ENCODE results near the gene WWC2. TPM values are rescaled to one million over a fixed set of nuclear protein-coding genes. Genes with fewer than 3 reads are reported as not detected.

WWC2 gene
- total and polyA plus RNA-seq, 12 donors = 6.0 to 37.4 (median 31.2) TPM

- peak in 2 of 9 donors; percentile 10 to 11 for TF ChIP-seq CTCF (IDR thresholded peaks at IDR 0.05)
- Histone ChIP-seq H3K4me1 (no peaks in the 10 kb centered on the region), H3K4me3 (no peak overlapping the region), H3K27me3 (no peaks in the 10 kb centered on the region), H3K36me3 (no peaks in the 10 kb centered on the region), H3K9me3 (peaks cover 0 to 5% (median 0%) of the 10 kb centered on the region in 11 donors), H3K27ac (no peak overlapping the region)
- intact Hi-C loops (cut with DNase I) = no loop called here
- WGBS, 2 donors = 64 to 66% methylated on average over 15 of the region's 15 CpGs
- no peak for ATAC-seq
- no peak for DNase-seq
Measured at GRCh38 chr4:183362916-183363542, 264.0 kb downstream of the WWC2 start.

- Histone ChIP-seq H3K4me3 (no peak overlapping the region), H3K4me1 (no peaks in the 10 kb centered on the region), H3K27me3 (no peaks in the 10 kb centered on the region), H3K9me3 (peaks cover 0 to 5% (median 0%) of the 10 kb centered on the region in 11 donors), H3K36me3 (no peaks in the 10 kb centered on the region), H3K27ac (no peak overlapping the region)
- intact Hi-C loops (cut with DNase I) = no loop called here
- TF ChIP-seq CTCF (IDR thresholded peaks at IDR 0.05) = no peak
- DNase-seq = no peak
- 73 to 83% methylated on average over 10 of the region's 10 CpGs for WGBS, 2 donors
- no peak for ATAC-seq
Measured at GRCh38 chr4:183364025-183364424, 265.0 kb downstream of the WWC2 start.

- H3K4me3 ChIP-seq = no peak overlapping the region
- DNase-seq = no peak
Measured at GRCh38 chr4:183366206-183366835, 267.3 kb downstream of the WWC2 start.

GRCh38 chr4:183369073-183369472, 270.0 kb downstream of the WWC2 start:
- Histone ChIP-seq H3K36me3 (no peaks in the 10 kb centered on the region), H3K4me1 (no peaks in the 10 kb centered on the region), H3K27me3 (no peaks in the 10 kb centered on the region), H3K9me3 (peaks cover 0 to 13% (median 0%) of the 10 kb centered on the region in 11 donors), H3K4me3 (no peak overlapping the region), H3K27ac (no peak overlapping the region)
- TF ChIP-seq CTCF (IDR thresholded peaks at IDR 0.05) = no peak
- no peak for ATAC-seq
- no peak for DNase-seq
- WGBS, 2 donors = 79 to 82% methylated on average over 8 of the region's 8 CpGs
- intact Hi-C loops (cut with DNase I) = no loop called here

More at GRCh38 chr4:183366206-183366835, 267.3 kb downstream of the WWC2 start:
- Histone ChIP-seq H3K27ac (no peak overlapping the region), H3K36me3 (no peaks in the 10 kb centered on the region), H3K9me3 (peaks cover 0 to 3% (median 0%) of the 10 kb centered on the region in 11 donors), H3K27me3 (no peaks in the 10 kb centered on the region), H3K4me1 (no peaks in the 10 kb centered on the region)
- no peak for ATAC-seq
- intact Hi-C loops (cut with DNase I) = no loop called here
- no peak for TF ChIP-seq CTCF (IDR thresholded peaks at IDR 0.05)
- 86 to 88% methylated on average over 16 of the region's 16 CpGs for WGBS, 2 donors

Other genes starting within 250 kb of the WWC2 start
- gene DCTD, start 181.9 kb upstream of the WWC2 start, total RNA-seq = 10 to 100 TPM; 33.9 to 53.1 (median 42.2) TPM
- 10 to 100 TPM; 16.8 to 34.5 TPM for gene DCTD, start 181.9 kb upstream of the WWC2 start, polyA plus RNA-seq
- not detected for gene CLDN22, start 221.0 kb downstream of the WWC2 start, total RNA-seq
- gene CLDN22, start 221.0 kb downstream of the WWC2 start, polyA plus RNA-seq = not detected
- not detected for gene CLDN24, start 223.2 kb downstream of the WWC2 start, total RNA-seq
- not detected for gene CLDN24, start 223.2 kb downstream of the WWC2 start, polyA plus RNA-seq